Measurements from ENCODE around the gene SLC17A3. TPM values are rescaled to one million over a fixed set of nuclear protein-coding genes. Genes with fewer than 3 reads are reported as not detected.

The SLC17A3 gene
- total RNA-seq, 1 donor from 2014 or later: not detected

GRCh38 chr6:25889877-25890853, 16.1 kb upstream of the SLC17A3 start:
- H3K27me3 Mint-ChIP-seq (ENCODE audit: unreplicated experiment): peaks cover 3% of the 10 kb centered on the region
- H3K4me1 Mint-ChIP-seq (ENCODE audit: low read depth, unreplicated experiment): peaks cover 6% of the 10 kb centered on the region
- TF ChIP-seq CTCF (IDR thresholded peaks at IDR 0.05; ENCODE audit: partially characterized antibody, unreplicated experiment): peak; percentile 42
- H3K36me3 Mint-ChIP-seq (ENCODE audit: unreplicated experiment): no peaks in the 10 kb centered on the region
- DNase-seq: peak; percentile 19
- no peaks in the 10 kb centered on the region for H3K9me3 Mint-ChIP-seq (ENCODE audit: unreplicated experiment)
- H3K27ac Mint-ChIP-seq (ENCODE audit: unreplicated experiment): no peak overlapping the region
- H3K4me3 Mint-ChIP-seq (ENCODE audit: unreplicated experiment): no peak overlapping the region

- peaks cover 14% of the 10 kb centered on the region for H3K4me1 Mint-ChIP-seq (ENCODE audit: low read depth, unreplicated experiment)
- no peak for DNase-seq
- H3K4me3 Mint-ChIP-seq (ENCODE audit: unreplicated experiment): no peak overlapping the region
- H3K9me3 Mint-ChIP-seq (ENCODE audit: unreplicated experiment): peaks cover 2% of the 10 kb centered on the region
- no peaks in the 10 kb centered on the region for H3K36me3 Mint-ChIP-seq (ENCODE audit: unreplicated experiment)
- H3K27ac Mint-ChIP-seq (ENCODE audit: unreplicated experiment): no peak overlapping the region
- TF ChIP-seq CTCF (IDR thresholded peaks at IDR 0.05; ENCODE audit: partially characterized antibody, unreplicated experiment): no peak
- H3K27me3 Mint-ChIP-seq (ENCODE audit: unreplicated experiment): peaks cover 3% of the 10 kb centered on the region
Measured at GRCh38 chr6:25888626-25889025, 14.6 kb upstream of the SLC17A3 start.

- Mint-ChIP-seq H3K4me1 (ENCODE audit: low read depth, unreplicated experiment) (peaks cover 14% of the 10 kb centered on the region), H3K4me3 (ENCODE audit: unreplicated experiment) (no peak overlapping the region), H3K9me3 (ENCODE audit: unreplicated experiment) (peaks cover 2% of the 10 kb centered on the region), H3K27me3 (ENCODE audit: unreplicated experiment) (peaks cover 5% of the 10 kb centered on the region), H3K27ac (ENCODE audit: unreplicated experiment) (no peak overlapping the region), H3K36me3 (ENCODE audit: unreplicated experiment) (no peaks in the 10 kb centered on the region)
- no peak for DNase-seq
- TF ChIP-seq CTCF (IDR thresholded peaks at IDR 0.05; ENCODE audit: partially characterized antibody, unreplicated experiment): no peak
Measured at GRCh38 chr6:25886066-25886465, 12.0 kb upstream of the SLC17A3 start.

GRCh38 chr6:25883991-25884390, 9.9 kb upstream of the SLC17A3 start:
- TF ChIP-seq CTCF (IDR thresholded peaks at IDR 0.05; ENCODE audit: partially characterized antibody, unreplicated experiment): no peak
- Mint-ChIP-seq H3K36me3 (ENCODE audit: unreplicated experiment) (no peaks in the 10 kb centered on the region), H3K27me3 (ENCODE audit: unreplicated experiment) (peaks cover 4% of the 10 kb centered on the region), H3K4me3 (ENCODE audit: unreplicated experiment) (no peak overlapping the region), H3K9me3 (ENCODE audit: unreplicated experiment) (peaks cover 2% of the 10 kb centered on the region), H3K4me1 (ENCODE audit: low read depth, unreplicated experiment) (peaks cover 12% of the 10 kb centered on the region), H3K27ac (ENCODE audit: unreplicated experiment) (no peak overlapping the region)
- DNase-seq: no peak

GRCh38 chr6:25883536-25883935, 9.5 kb upstream of the SLC17A3 start:
- Mint-ChIP-seq H3K4me3 (ENCODE audit: unreplicated experiment) (no peak overlapping the region), H3K9me3 (ENCODE audit: unreplicated experiment) (peaks cover 2% of the 10 kb centered on the region), H3K27ac (ENCODE audit: unreplicated experiment) (no peak overlapping the region), H3K27me3 (ENCODE audit: unreplicated experiment) (peaks cover 3% of the 10 kb centered on the region), H3K36me3 (ENCODE audit: unreplicated experiment) (no peaks in the 10 kb centered on the region), H3K4me1 (ENCODE audit: low read depth, unreplicated experiment) (peaks cover 11% of the 10 kb centered on the region)
- no peak for DNase-seq
- TF ChIP-seq CTCF (IDR thresholded peaks at IDR 0.05; ENCODE audit: partially characterized antibody, unreplicated experiment): no peak

Measured in glutamatergic neuron (in vitro differentiated cells).